Activated T-cell treated with anti-CD3 and anti-CD28 coated beads, Interleukin-2, amount 50 U/mL, for 4 hours (primary cell): Measurements from ENCODE around the gene NME8. TPM values are rescaled to one million over a fixed set of nuclear protein-coding genes. Genes with fewer than 3 reads are reported as not detected.

Experiments used
- ATAC-seq, 2 donors: fragments of 200-7000 bp; cut with Tn5 transposase; one replicate each; pipeline ENCODE4 v1.10.0; 2021
- DNase-seq: peaks from one replicate; pipeline ENCODE4 v3.0.0-alpha.2; 2020
- H3K27me3 Mint-ChIP-seq: one replicate; pipeline ENCODE4 v1.8.0; 2021; ENCODE audit warnings: low read depth, mixed read lengths
- H3K36me3 Mint-ChIP-seq: one replicate; pipeline ENCODE4 v1.8.0; 2022; ENCODE audit warnings: mixed read lengths; ENCODE audit not compliant: insufficient read depth
- H3K4me1 Mint-ChIP-seq: one replicate; pipeline ENCODE4 v1.8.0; 2021; ENCODE audit warnings: low read depth, mixed read lengths
- H3K4me3 Mint-ChIP-seq: one replicate; pipeline ENCODE4 v1.8.0; 2021; ENCODE audit warnings: mild to moderate bottlenecking, moderate library complexity, mixed read lengths
- H3K9me3 Mint-ChIP-seq: one replicate; pipeline ENCODE4 v1.8.0; 2021; ENCODE audit warnings: mixed read lengths
- total RNA-seq, 3 donors: library from RNA; stranded (reverse); gene quantifications; one replicate each; pipeline ENCODE4 v1.2.1, GENCODE V29; 2021

NME8 gene
- total RNA-seq, 3 donors from 2014 or later = not detected

- Mint-ChIP-seq H3K9me3 (no peaks in the 10 kb centered on the region), H3K4me3 (peak overlapping the region; percentile 79), H3K4me1 (peaks cover 4% of the 10 kb centered on the region), H3K27me3 (peaks cover 14% of the 10 kb centered on the region), H3K36me3 (no peaks in the 10 kb centered on the region)
- ATAC-seq = peak; percentile 51 to 62
- peak; percentile 14 for DNase-seq
Observed at GRCh38 chr7:37833107-37833817, 15.1 kb upstream of the NME8 start.

- H3K27me3 Mint-ChIP-seq = peaks cover 14% of the 10 kb centered on the region
- H3K36me3 Mint-ChIP-seq = no peaks in the 10 kb centered on the region
- ATAC-seq (no peak), DNase-seq (no peak)
- peaks cover 4% of the 10 kb centered on the region for H3K4me1 Mint-ChIP-seq
- H3K9me3 Mint-ChIP-seq = no peaks in the 10 kb centered on the region
- no peak overlapping the region for H3K4me3 Mint-ChIP-seq
Observed at GRCh38 chr7:37833818-37834146, 14.6 kb upstream of the NME8 start.

- Mint-ChIP-seq H3K27me3 (peaks cover 6% of the 10 kb centered on the region), H3K4me1 (no peaks in the 10 kb centered on the region), H3K4me3 (no peak overlapping the region), H3K9me3 (no peaks in the 10 kb centered on the region), H3K36me3 (no peaks in the 10 kb centered on the region)
- DNase-seq (no peak), ATAC-seq (no peak)
Observed at GRCh38 chr7:37853468-37853867, 5.1 kb downstream of the NME8 start.

GRCh38 chr7:37882086-37882485, 33.7 kb downstream of the NME8 start:
- Mint-ChIP-seq H3K9me3 (peaks cover 3% of the 10 kb centered on the region), H3K36me3 (no peaks in the 10 kb centered on the region), H3K4me3 (no peak overlapping the region), H3K27me3 (peaks cover 8% of the 10 kb centered on the region), H3K4me1 (no peaks in the 10 kb centered on the region)
- DNase-seq (no peak), ATAC-seq (no peak)

- Mint-ChIP-seq H3K27me3 (peaks cover 8% of the 10 kb centered on the region), H3K9me3 (no peaks in the 10 kb centered on the region), H3K36me3 (no peaks in the 10 kb centered on the region), H3K4me1 (no peaks in the 10 kb centered on the region), H3K4me3 (no peak overlapping the region)
- DNase-seq = no peak
- ATAC-seq = no peak
Observed at GRCh38 chr7:37893359-37893758, 45.0 kb downstream of the NME8 start.

GRCh38 chr7:37894671-37895070, 46.3 kb downstream of the NME8 start:
- H3K4me3 Mint-ChIP-seq = no peak overlapping the region
- no peaks in the 10 kb centered on the region for H3K36me3 Mint-ChIP-seq
- H3K9me3 Mint-ChIP-seq = no peaks in the 10 kb centered on the region
- DNase-seq (no peak), ATAC-seq (no peak)
- H3K4me1 Mint-ChIP-seq = no peaks in the 10 kb centered on the region
- H3K27me3 Mint-ChIP-seq = peaks cover 8% of the 10 kb centered on the region

GRCh38 chr7:37899712-37900247, 51.4 kb downstream of the NME8 start:
- Mint-ChIP-seq H3K27me3 (peaks cover 9% of the 10 kb centered on the region), H3K4me3 (no peak overlapping the region), H3K9me3 (no peaks in the 10 kb centered on the region), H3K4me1 (no peaks in the 10 kb centered on the region), H3K36me3 (no peaks in the 10 kb centered on the region)
- no peak for ATAC-seq
- no peak for DNase-seq

GRCh38 chr7:37901236-37901827, 52.9 kb downstream of the NME8 start:
- DNase-seq (no peak), ATAC-seq (no peak)
- Mint-ChIP-seq H3K4me1 (no peaks in the 10 kb centered on the region), H3K9me3 (no peaks in the 10 kb centered on the region), H3K4me3 (no peak overlapping the region), H3K36me3 (no peaks in the 10 kb centered on the region), H3K27me3 (peaks cover 8% of the 10 kb centered on the region)

- Mint-ChIP-seq H3K36me3 (no peaks in the 10 kb centered on the region), H3K9me3 (no peaks in the 10 kb centered on the region), H3K27me3 (peaks cover 8% of the 10 kb centered on the region), H3K4me1 (no peaks in the 10 kb centered on the region), H3K4me3 (no peak overlapping the region)
- no peak for ATAC-seq
- no peak for DNase-seq
Observed at GRCh38 chr7:37901890-37902524, 53.6 kb downstream of the NME8 start.

- no peak overlapping the region for H3K4me3 Mint-ChIP-seq
- H3K27me3 Mint-ChIP-seq = peaks cover 11% of the 10 kb centered on the region
- no peak for DNase-seq
- no peaks in the 10 kb centered on the region for H3K4me1 Mint-ChIP-seq
- ATAC-seq = no peak
- H3K9me3 Mint-ChIP-seq = no peaks in the 10 kb centered on the region
- H3K36me3 Mint-ChIP-seq = no peaks in the 10 kb centered on the region
Observed at GRCh38 chr7:37908221-37908788, 59.9 kb downstream of the NME8 start.

GRCh38 chr7:37912756-37913155, 64.4 kb downstream of the NME8 start:
- Mint-ChIP-seq H3K9me3 (no peaks in the 10 kb centered on the region), H3K36me3 (no peaks in the 10 kb centered on the region), H3K4me1 (peaks cover 11% of the 10 kb centered on the region), H3K27me3 (peaks cover 47% of the 10 kb centered on the region), H3K4me3 (no peak overlapping the region)
- ATAC-seq (no peak), DNase-seq (no peak)

- peaks cover 13% of the 10 kb centered on the region for H3K4me1 Mint-ChIP-seq
- H3K36me3 Mint-ChIP-seq = no peaks in the 10 kb centered on the region
- H3K4me3 Mint-ChIP-seq = no peak overlapping the region
- H3K9me3 Mint-ChIP-seq = no peaks in the 10 kb centered on the region
- peaks cover 70% of the 10 kb centered on the region for H3K27me3 Mint-ChIP-seq
- ATAC-seq (no peak), DNase-seq (no peak)
Observed at GRCh38 chr7:37915438-37915837, 67.0 kb downstream of the NME8 start.

- DNase-seq (no peak), ATAC-seq (peak in 1 of 2 donors; percentile 15)
- no peak overlapping the region for H3K4me3 Mint-ChIP-seq
- peaks cover 72% of the 10 kb centered on the region for H3K27me3 Mint-ChIP-seq
- H3K9me3 Mint-ChIP-seq = no peaks in the 10 kb centered on the region
- no peaks in the 10 kb centered on the region for H3K36me3 Mint-ChIP-seq
- peaks cover 15% of the 10 kb centered on the region for H3K4me1 Mint-ChIP-seq
Observed at GRCh38 chr7:37916017-37916672, 67.7 kb downstream of the NME8 start.
